ENCODE measurements around the gene ZBTB4. TPM values are rescaled to one million over a fixed set of nuclear protein-coding genes. Genes with fewer than 3 reads are reported as not detected.
"Not testable (repeated sequence)": the region's sequence is repeated elsewhere in the genome, so short reads cannot be mapped to it uniquely, and the experiment has no call there.

ZBTB4 gene
- total RNA-seq, 1 experiment from 2014 or later: 7.2 TPM

DNA sequence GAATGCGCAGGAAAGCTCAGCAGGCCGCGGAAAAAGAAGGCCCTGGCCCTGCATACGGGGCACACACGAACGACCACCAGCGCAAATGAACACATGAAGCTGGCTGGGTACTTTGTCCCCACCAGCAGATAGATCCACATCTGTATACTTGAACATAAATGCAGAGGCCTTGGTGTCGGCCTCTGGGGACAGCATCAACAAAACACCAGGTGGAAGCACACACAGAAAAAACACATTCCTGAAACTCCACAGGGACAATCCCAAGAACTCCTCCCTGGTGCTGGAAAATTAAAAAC, 606 bp upstream of the ZBTB4 start:
- Histone ChIP-seq H3K36me3 (ENCODE audit: insufficient read depth, low read length) (no peaks in the 10 kb centered on the region), H3K79me2 (ENCODE audit: low read length) (peaks cover 13% of the 10 kb centered on the region)

DNA sequence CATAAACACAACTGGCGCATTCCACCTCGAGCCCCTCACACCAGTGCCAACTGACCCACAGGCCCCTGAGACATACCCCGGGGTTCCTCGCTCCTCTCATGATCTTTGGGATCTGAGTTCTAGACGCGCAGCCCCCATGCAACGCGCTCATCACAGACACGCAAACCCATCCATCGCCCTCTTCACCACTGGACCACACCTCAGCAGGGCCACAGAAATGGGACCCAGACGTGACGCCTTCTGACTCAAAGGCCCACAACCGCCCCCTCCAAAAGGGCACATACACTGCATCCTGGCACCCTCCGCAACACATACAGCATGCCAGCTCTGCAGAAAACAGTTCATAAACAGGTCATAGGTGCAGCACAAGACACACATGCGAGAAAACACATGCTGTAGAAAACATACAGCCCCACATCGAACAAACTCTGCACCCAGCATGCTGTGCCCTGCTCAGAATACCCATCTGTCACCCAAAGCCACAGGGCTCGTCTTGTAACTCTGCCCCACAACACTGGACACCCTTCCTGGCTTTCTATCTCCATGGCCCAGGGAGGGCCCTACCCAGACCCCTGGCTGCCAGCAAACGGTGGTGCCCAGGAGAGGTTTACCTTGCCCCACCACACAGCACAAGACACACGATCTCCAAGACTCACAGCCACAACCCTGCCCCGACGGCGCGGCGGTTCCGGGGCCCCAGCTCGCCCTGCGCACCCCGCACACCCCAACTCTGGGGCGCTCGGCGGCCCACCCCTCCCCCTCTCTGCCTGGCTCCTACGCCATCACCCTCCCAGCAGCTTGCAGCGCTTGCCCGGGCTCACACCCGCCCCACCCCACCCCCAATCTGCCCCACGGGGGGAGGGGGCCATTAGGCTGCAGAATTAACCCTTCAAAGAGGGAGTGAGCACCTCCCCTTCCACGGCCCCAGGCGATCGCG, 887 bp downstream of the ZBTB4 start:
- DNase-seq: peak; percentile 71
- peaks cover 14% of the 10 kb centered on the region; the same call in 1 of the 2 replicates for H4K20me1 ChIP-seq (ENCODE audit: insufficient read depth, low read depth, low read length)
- no peaks in the 10 kb centered on the region for H3K36me3 ChIP-seq (ENCODE audit: insufficient read depth, low read length)
- no peaks in the 10 kb centered on the region for H3K27me3 ChIP-seq (ENCODE audit: low read length)
- H2AFZ ChIP-seq (ENCODE audit: low read length): peak overlapping the region; percentile 78; the same call in 1 of the 2 replicates
- no peaks in the 10 kb centered on the region for H3K9me3 ChIP-seq (ENCODE audit: low read length)
- H3K9me2 ChIP-seq (replicated peaks; ENCODE audit: insufficient read depth, low read length): no peaks in the 10 kb centered on the region
- no peak overlapping the region for H3K27ac ChIP-seq (ENCODE audit: low read length)
- H3K79me2 ChIP-seq (ENCODE audit: low read length): peaks cover 6% of the 10 kb centered on the region; the same call in 1 of the 2 replicates
- peak overlapping the region; percentile 84 for H3K4me3 ChIP-seq (ENCODE audit: low read length)
- peak overlapping the region; percentile 88 for H3K9ac ChIP-seq (ENCODE audit: low read length)
- H3K4me2 ChIP-seq (ENCODE audit: low read depth, low read length, poor library complexity, severe bottlenecking): peak overlapping the region; percentile 85
- H3K4me1 ChIP-seq (ENCODE audit: low read length): peaks cover 26% of the 10 kb centered on the region

More for the DNA sequence above, 606 bp upstream of the ZBTB4 start:
- no peak overlapping the region for H3K27ac ChIP-seq (ENCODE audit: low read length)
- no peaks in the 10 kb centered on the region for H3K9me2 ChIP-seq (replicated peaks; ENCODE audit: insufficient read depth, low read length)
- DNase-seq: no peak
- no peak overlapping the region; the same call in 1 of the 2 replicates for H2AFZ ChIP-seq (ENCODE audit: low read length)
- no peaks in the 10 kb centered on the region for H3K9me3 ChIP-seq (ENCODE audit: low read length)
- peak overlapping the region; percentile 61 for H3K4me3 ChIP-seq (ENCODE audit: low read length)
- no peaks in the 10 kb centered on the region for H3K27me3 ChIP-seq (ENCODE audit: low read length)
- H3K4me2 ChIP-seq (ENCODE audit: low read depth, low read length, poor library complexity, severe bottlenecking): peak overlapping the region; percentile 85
- peaks cover 19% of the 10 kb centered on the region; the same call in 1 of the 2 replicates for H4K20me1 ChIP-seq (ENCODE audit: insufficient read depth, low read depth, low read length)
- H3K4me1 ChIP-seq (ENCODE audit: low read length): peaks cover 27% of the 10 kb centered on the region
- H3K9ac ChIP-seq (ENCODE audit: low read length): peak overlapping the region; percentile 88

- H2AFZ ChIP-seq (ENCODE audit: low read length): no peak overlapping the region
- peaks cover 18% of the 10 kb centered on the region for H3K4me1 ChIP-seq (ENCODE audit: low read length)
- no peak overlapping the region for H3K27ac ChIP-seq (ENCODE audit: low read length)
- H3K79me2 ChIP-seq (ENCODE audit: low read length): peaks cover 6% of the 10 kb centered on the region; the same call in 1 of the 2 replicates
- no peaks in the 10 kb centered on the region for H3K9me3 ChIP-seq (ENCODE audit: low read length)
- DNase-seq: no peak
- H3K9me2 ChIP-seq (replicated peaks; ENCODE audit: insufficient read depth, low read length): no peaks in the 10 kb centered on the region
- H3K9ac ChIP-seq (ENCODE audit: low read length): no peak overlapping the region
- H3K4me2 ChIP-seq (ENCODE audit: low read depth, low read length, poor library complexity, severe bottlenecking): peak overlapping the region; percentile 85
- H3K36me3 ChIP-seq (ENCODE audit: insufficient read depth, low read length): no peaks in the 10 kb centered on the region
- H4K20me1 ChIP-seq (ENCODE audit: insufficient read depth, low read depth, low read length): peaks cover 14% of the 10 kb centered on the region; the same call in 1 of the 2 replicates
- no peaks in the 10 kb centered on the region for H3K27me3 ChIP-seq (ENCODE audit: low read length)
- H3K4me3 ChIP-seq (ENCODE audit: low read length): no peak overlapping the region
These were observed 1.8 kb downstream of the ZBTB4 start for GRCh38 chr17:7477392-7478275.

DNA sequence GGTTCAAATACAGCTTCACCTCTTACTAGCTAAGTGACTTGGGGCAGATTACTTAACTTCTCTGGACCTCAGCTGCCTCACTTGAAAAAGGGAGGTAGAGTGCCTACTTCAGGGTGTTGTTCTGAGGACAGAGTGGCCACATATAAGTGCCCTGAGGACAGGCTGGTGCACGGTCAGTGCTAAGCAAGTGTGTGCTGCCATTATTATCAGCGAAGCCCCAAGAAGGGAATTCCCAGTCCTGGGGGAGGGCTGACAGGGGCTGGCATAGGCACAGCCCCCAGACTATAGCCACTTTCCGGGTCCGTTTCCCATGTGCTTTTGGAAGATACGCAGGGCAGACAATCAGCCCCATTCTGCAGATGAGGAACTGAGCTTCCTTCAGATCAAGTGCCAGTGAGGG, 2.5 kb downstream of the ZBTB4 start:
- H2AFZ ChIP-seq (ENCODE audit: low read length): no peak overlapping the region
- no peaks in the 10 kb centered on the region for H3K36me3 ChIP-seq (ENCODE audit: insufficient read depth, low read length)
- H3K9ac ChIP-seq (ENCODE audit: low read length): no peak overlapping the region
- H3K4me3 ChIP-seq (ENCODE audit: low read length): no peak overlapping the region
- no peaks in the 10 kb centered on the region for H3K27me3 ChIP-seq (ENCODE audit: low read length)
- no peaks in the 10 kb centered on the region for H3K9me3 ChIP-seq (ENCODE audit: low read length)
- H4K20me1 ChIP-seq (ENCODE audit: insufficient read depth, low read depth, low read length): peaks cover 14% of the 10 kb centered on the region; the same call in 1 of the 2 replicates
- no peak overlapping the region for H3K27ac ChIP-seq (ENCODE audit: low read length)
- no peaks in the 10 kb centered on the region for H3K9me2 ChIP-seq (replicated peaks; ENCODE audit: insufficient read depth, low read length)
- peaks cover 6% of the 10 kb centered on the region; the same call in 1 of the 2 replicates for H3K79me2 ChIP-seq (ENCODE audit: low read length)
- DNase-seq: no peak
- no peak overlapping the region for H3K4me2 ChIP-seq (ENCODE audit: low read depth, low read length, poor library complexity, severe bottlenecking)
- peaks cover 18% of the 10 kb centered on the region for H3K4me1 ChIP-seq (ENCODE audit: low read length)

DNA sequence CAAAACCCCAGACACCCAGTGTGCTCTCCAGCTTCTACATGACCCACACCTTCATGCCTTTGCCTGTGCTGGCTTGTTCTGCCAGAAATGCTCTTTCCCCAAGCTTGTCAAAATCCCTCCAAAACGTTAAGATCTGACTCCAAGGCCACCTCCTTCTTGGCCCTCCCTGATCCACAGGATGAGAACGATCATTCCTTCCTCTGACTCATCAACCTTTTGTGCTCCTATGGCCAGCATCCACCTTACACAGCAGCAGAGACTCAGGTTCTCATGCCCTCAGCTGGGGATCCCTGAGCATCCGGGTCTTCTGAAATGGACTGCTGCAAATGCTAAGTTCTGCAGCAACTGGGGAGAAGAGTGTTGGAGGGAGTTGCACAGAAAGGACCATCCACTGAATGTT, 2.9 kb downstream of the ZBTB4 start:
- H2AFZ ChIP-seq (ENCODE audit: low read length): no peak overlapping the region
- no peaks in the 10 kb centered on the region for H3K9me2 ChIP-seq (replicated peaks; ENCODE audit: insufficient read depth, low read length)
- H3K27me3 ChIP-seq (ENCODE audit: low read length): no peaks in the 10 kb centered on the region
- peaks cover 6% of the 10 kb centered on the region; the same call in 1 of the 2 replicates for H3K79me2 ChIP-seq (ENCODE audit: low read length)
- peaks cover 14% of the 10 kb centered on the region; the same call in 1 of the 2 replicates for H4K20me1 ChIP-seq (ENCODE audit: insufficient read depth, low read depth, low read length)
- H3K36me3 ChIP-seq (ENCODE audit: insufficient read depth, low read length): no peaks in the 10 kb centered on the region
- H3K27ac ChIP-seq (ENCODE audit: low read length): no peak overlapping the region
- no peak overlapping the region for H3K4me3 ChIP-seq (ENCODE audit: low read length)
- H3K9me3 ChIP-seq (ENCODE audit: low read length): no peaks in the 10 kb centered on the region
- no peak overlapping the region for H3K4me2 ChIP-seq (ENCODE audit: low read depth, low read length, poor library complexity, severe bottlenecking)
- DNase-seq: no peak
- 0 out of 2 replicates have a peak overlapping the region, but pooled peaks have one; percentile 9 for H3K9ac ChIP-seq (ENCODE audit: low read length)
- H3K4me1 ChIP-seq (ENCODE audit: low read length): peaks cover 18% of the 10 kb centered on the region

GRCh38 chr17:7475764-7476422, 3.5 kb downstream of the ZBTB4 start:
- DNase-seq: no peak
- Histone ChIP-seq H3K27ac (ENCODE audit: low read length) (no peak overlapping the region), H3K4me2 (ENCODE audit: low read depth, low read length, poor library complexity, severe bottlenecking) (no peak overlapping the region), H2AFZ (ENCODE audit: low read length) (no peak overlapping the region), H3K36me3 (ENCODE audit: insufficient read depth, low read length) (no peaks in the 10 kb centered on the region), H3K27me3 (ENCODE audit: low read length) (no peaks in the 10 kb centered on the region), H3K4me1 (ENCODE audit: low read length) (peaks cover 18% of the 10 kb centered on the region), H3K4me3 (ENCODE audit: low read length) (no peak overlapping the region), H3K9ac (ENCODE audit: low read length) (no peak overlapping the region), H4K20me1 (ENCODE audit: insufficient read depth, low read depth, low read length) (peaks cover 14% of the 10 kb centered on the region; the same call in 1 of the 2 replicates), H3K9me3 (ENCODE audit: low read length) (no peaks in the 10 kb centered on the region), H3K9me2 (replicated peaks; ENCODE audit: insufficient read depth, low read length) (no peaks in the 10 kb centered on the region), H3K79me2 (ENCODE audit: low read length) (peaks cover 6% of the 10 kb centered on the region; the same call in 1 of the 2 replicates)

- not testable (repeated sequence) for H3K27me3 ChIP-seq (ENCODE audit: low read length); H3K9me3 ChIP-seq (ENCODE audit: low read length); H3K79me2 ChIP-seq (ENCODE audit: low read length); H3K27ac ChIP-seq (ENCODE audit: low read length); H3K9ac ChIP-seq (ENCODE audit: low read length); H2AFZ ChIP-seq (ENCODE audit: low read length); H3K4me2 ChIP-seq (ENCODE audit: low read depth, low read length, poor library complexity, severe bottlenecking); H3K4me3 ChIP-seq (ENCODE audit: low read length); DNase-seq; H3K36me3 ChIP-seq (ENCODE audit: insufficient read depth, low read length); H3K9me2 ChIP-seq (replicated peaks; ENCODE audit: insufficient read depth, low read length)
- Histone ChIP-seq H4K20me1 (ENCODE audit: insufficient read depth, low read depth, low read length) (peaks cover 14% of the 10 kb centered on the region; the same call in 1 of the 2 replicates), H3K4me1 (ENCODE audit: low read length) (peaks cover 14% of the 10 kb centered on the region)
These were observed 4.7 kb downstream of the ZBTB4 start for GRCh38 chr17:7474767-7475166.
